SK-N-SH (cell line): ENCODE measurements around the gene MELTF.

Experiments
- CHD2 ChIP-seq: fragments of 150-350 bp; IDR thresholded peaks from 2 replicates; pipeline ENCODE4 v1.6.1; 2018; ENCODE audit warnings: low read length; ENCODE audit not compliant: partially characterized antibody
- ELF1 ChIP-seq: IDR thresholded peaks from 2 replicates; pipeline ENCODE4 v1.4.0; 2012
- EP300 ChIP-seq, 2 experiments: IDR thresholded peaks; 2 replicates each; pipeline versions ENCODE4 v1.4.0 to v1.6.1; 2012; ENCODE audit warnings: borderline replicate concordance in 1 of 2, low read depth in 1 of 2, low read length in 1 of 2
- GABPA ChIP-seq: IDR thresholded peaks from 2 replicates; pipeline ENCODE4 v1.4.0; 2012; ENCODE audit warnings: low read depth, mild to moderate bottlenecking
- JUND ChIP-seq: IDR thresholded peaks from 2 replicates; pipeline ENCODE4 v1.4.0; 2012
- NRF1 ChIP-seq: IDR thresholded peaks from 2 replicates; pipeline ENCODE4 v1.6.1; 2012; ENCODE audit warnings: low read depth, mild to moderate bottlenecking, low read length
- POLR2AphosphoS5 ChIP-seq: IDR thresholded peaks from 2 replicates; pipeline ENCODE4 v1.6.1; 2012; ENCODE audit warnings: low read depth, low read length
- TEAD4 ChIP-seq: IDR thresholded peaks from 2 replicates; pipeline ENCODE4 v1.4.0; 2012; ENCODE audit warnings: mild to moderate bottlenecking, borderline replicate concordance; ENCODE audit not compliant: insufficient read depth
- YY1 ChIP-seq: IDR thresholded peaks from 2 replicates; pipeline ENCODE4 v1.4.0; 2012; ENCODE audit warnings: low read depth, mild to moderate bottlenecking
- TF ChIP-seq, protein P1 (sequence below): fragments of 200-600 bp; sonication (generic); IDR thresholded peaks from 2 replicates; pipeline ENCODE4 v1.6.1; 2017; ENCODE audit warnings: antibody characterized with exemption, mild to moderate bottlenecking, moderate library complexity
- TF ChIP-seq, protein P2 (sequence below): IDR thresholded peaks from 2 replicates; pipeline ENCODE4 v1.6.1; 2012; ENCODE audit warnings: mild to moderate bottlenecking, low read depth, low read length, moderate library complexity
- TF ChIP-seq, protein P3 (sequence below): IDR thresholded peaks from 2 replicates; pipeline ENCODE4 v1.4.0; 2012; ENCODE audit warnings: low read depth, borderline replicate concordance

- TF ChIP-seq, protein P1, sequence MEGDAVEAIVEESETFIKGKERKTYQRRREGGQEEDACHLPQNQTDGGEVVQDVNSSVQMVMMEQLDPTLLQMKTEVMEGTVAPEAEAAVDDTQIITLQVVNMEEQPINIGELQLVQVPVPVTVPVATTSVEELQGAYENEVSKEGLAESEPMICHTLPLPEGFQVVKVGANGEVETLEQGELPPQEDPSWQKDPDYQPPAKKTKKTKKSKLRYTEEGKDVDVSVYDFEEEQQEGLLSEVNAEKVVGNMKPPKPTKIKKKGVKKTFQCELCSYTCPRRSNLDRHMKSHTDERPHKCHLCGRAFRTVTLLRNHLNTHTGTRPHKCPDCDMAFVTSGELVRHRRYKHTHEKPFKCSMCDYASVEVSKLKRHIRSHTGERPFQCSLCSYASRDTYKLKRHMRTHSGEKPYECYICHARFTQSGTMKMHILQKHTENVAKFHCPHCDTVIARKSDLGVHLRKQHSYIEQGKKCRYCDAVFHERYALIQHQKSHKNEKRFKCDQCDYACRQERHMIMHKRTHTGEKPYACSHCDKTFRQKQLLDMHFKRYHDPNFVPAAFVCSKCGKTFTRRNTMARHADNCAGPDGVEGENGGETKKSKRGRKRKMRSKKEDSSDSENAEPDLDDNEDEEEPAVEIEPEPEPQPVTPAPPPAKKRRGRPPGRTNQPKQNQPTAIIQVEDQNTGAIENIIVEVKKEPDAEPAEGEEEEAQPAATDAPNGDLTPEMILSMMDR, result no peak
- TF ChIP-seq POLR2AphosphoS5 (no peak), GABPA (no peak), EP300 (IDR thresholded peaks at IDR 0.05; ENCODE audit: borderline replicate concordance in 1 of 2, low read depth in 1 of 2, low read length in 1 of 2) (no peak), NRF1 (no peak), TEAD4 (no peak), ELF1 (no peak), JUND (no peak), CHD2 (no peak), YY1 (no peak)
- TF ChIP-seq, protein P2, sequence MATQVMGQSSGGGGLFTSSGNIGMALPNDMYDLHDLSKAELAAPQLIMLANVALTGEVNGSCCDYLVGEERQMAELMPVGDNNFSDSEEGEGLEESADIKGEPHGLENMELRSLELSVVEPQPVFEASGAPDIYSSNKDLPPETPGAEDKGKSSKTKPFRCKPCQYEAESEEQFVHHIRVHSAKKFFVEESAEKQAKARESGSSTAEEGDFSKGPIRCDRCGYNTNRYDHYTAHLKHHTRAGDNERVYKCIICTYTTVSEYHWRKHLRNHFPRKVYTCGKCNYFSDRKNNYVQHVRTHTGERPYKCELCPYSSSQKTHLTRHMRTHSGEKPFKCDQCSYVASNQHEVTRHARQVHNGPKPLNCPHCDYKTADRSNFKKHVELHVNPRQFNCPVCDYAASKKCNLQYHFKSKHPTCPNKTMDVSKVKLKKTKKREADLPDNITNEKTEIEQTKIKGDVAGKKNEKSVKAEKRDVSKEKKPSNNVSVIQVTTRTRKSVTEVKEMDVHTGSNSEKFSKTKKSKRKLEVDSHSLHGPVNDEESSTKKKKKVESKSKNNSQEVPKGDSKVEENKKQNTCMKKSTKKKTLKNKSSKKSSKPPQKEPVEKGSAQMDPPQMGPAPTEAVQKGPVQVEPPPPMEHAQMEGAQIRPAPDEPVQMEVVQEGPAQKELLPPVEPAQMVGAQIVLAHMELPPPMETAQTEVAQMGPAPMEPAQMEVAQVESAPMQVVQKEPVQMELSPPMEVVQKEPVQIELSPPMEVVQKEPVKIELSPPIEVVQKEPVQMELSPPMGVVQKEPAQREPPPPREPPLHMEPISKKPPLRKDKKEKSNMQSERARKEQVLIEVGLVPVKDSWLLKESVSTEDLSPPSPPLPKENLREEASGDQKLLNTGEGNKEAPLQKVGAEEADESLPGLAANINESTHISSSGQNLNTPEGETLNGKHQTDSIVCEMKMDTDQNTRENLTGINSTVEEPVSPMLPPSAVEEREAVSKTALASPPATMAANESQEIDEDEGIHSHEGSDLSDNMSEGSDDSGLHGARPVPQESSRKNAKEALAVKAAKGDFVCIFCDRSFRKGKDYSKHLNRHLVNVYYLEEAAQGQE, result no peak
- TF ChIP-seq, protein P3, sequence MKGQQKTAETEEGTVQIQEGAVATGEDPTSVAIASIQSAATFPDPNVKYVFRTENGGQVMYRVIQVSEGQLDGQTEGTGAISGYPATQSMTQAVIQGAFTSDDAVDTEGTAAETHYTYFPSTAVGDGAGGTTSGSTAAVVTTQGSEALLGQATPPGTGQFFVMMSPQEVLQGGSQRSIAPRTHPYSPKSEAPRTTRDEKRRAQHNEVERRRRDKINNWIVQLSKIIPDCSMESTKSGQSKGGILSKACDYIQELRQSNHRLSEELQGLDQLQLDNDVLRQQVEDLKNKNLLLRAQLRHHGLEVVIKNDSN, result no peak
These were observed 58.4 kb downstream of the MELTF start for GRCh38 chr3:196971094-196971698.
